Measurements from ENCODE around the gene LPIN2. TPM values are rescaled to one million over a fixed set of nuclear protein-coding genes. Genes with fewer than 3 reads are reported as not detected.

Gene LPIN2
- total and polyA plus RNA-seq, 2 of the 13 experiments (the other 11 are each of a cell fraction or from before 2014, with no cell fraction given) = 46.0 to 119 TPM

DNA sequence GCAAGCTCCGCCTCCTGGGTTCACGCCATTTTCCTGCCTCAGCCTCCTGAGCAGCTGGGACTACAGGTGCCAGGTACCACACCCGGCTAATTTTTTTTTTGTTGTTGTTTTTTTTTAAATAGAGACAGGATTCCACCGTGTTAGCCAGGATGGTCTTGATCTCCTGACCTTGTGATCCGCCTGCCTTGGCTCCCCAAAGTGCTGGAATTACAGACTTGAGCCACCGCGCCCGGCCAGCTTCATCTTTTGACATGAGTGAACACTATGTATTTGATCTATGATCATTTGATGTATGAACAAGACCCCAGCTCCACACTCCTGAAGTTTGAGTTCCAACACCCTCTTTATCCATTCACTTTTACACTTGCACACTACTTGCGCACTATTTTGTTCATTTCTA, 43.4 kb upstream of the LPIN2 start:
- H3K9me3 ChIP-seq (ENCODE audit: low read length) = no peaks in the 10 kb centered on the region
- ATAC-seq (no peak), FAIRE-seq (no peak), DNase-seq (ENCODE audit: low spot score) (no peak)
- intact Hi-C loops (cut with micrococcal nuclease; ENCODE audit: unreplicated experiment) = no loop called here
- WGBS (ENCODE audit: low lambda C conversion rate) = 96% methylated on average over 9 of the region's 9 CpGs
- H3K4me3 ChIP-seq (replicated peaks in 1 of 3; ENCODE audit: insufficient read depth in 1 of 3, low read depth in 2 of 3, low read length in 3 of 3) = no peak overlapping the region
- no peaks in the 10 kb centered on the region for H3K27me3 ChIP-seq (ENCODE audit: control insufficient read depth in 1 of 2, insufficient read depth in 2 of 2, low read length in 2 of 2)
- no peak overlapping the region for H3K9ac ChIP-seq (ENCODE audit: insufficient read depth, low read depth, low read length)
- no TSS peak for BruUV-seq (replicated peaks)
- ChIA-PET CTCF (ENCODE audit: low intra/inter-chr PET ratio, low total read pairs) (no interaction called here), POLR2A (interaction anchor here (1.2 kb wide), 1 partner anchor 42 kb away, joined by 3 read pairs; no protein-coding TSS in a partner anchor)
- H2AFZ ChIP-seq (ENCODE audit: low read length) = no peak overlapping the region
- TF ChIP-seq CENPT (CRISPR knock-in tag; IDR thresholded peaks at IDR 0.05; ENCODE audit: low read depth) = no peak
- TF ChIP-seq, protein P1, sequence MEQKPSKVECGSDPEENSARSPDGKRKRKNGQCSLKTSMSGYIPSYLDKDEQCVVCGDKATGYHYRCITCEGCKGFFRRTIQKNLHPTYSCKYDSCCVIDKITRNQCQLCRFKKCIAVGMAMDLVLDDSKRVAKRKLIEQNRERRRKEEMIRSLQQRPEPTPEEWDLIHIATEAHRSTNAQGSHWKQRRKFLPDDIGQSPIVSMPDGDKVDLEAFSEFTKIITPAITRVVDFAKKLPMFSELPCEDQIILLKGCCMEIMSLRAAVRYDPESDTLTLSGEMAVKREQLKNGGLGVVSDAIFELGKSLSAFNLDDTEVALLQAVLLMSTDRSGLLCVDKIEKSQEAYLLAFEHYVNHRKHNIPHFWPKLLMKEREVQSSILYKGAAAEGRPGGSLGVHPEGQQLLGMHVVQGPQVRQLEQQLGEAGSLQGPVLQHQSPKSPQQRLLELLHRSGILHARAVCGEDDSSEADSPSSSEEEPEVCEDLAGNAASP (CRISPR knock-in tag; IDR thresholded peaks at IDR 0.05; ENCODE audit: borderline replicate concordance) = no peak
- TF ChIP-seq ZKSCAN5 (CRISPR knock-in tag; IDR thresholded peaks at IDR 0.05) = no peak
- TF ChIP-seq ZNF296 (CRISPR knock-in tag; conservative IDR thresholded peaks at IDR 0.05) = no peak
- no peak for TF ChIP-seq TBL1XR1 (IDR thresholded peaks at IDR 0.05; ENCODE audit: borderline replicate concordance, low read length, partially characterized antibody)
- TF ChIP-seq ZNF10 (CRISPR knock-in tag; IDR thresholded peaks at IDR 0.05; ENCODE audit: borderline replicate concordance, low read depth) = no peak
- no peak for TF ChIP-seq HDAC1 (CRISPR knock-in tag; IDR thresholded peaks at IDR 0.05)
- no peak for TF ChIP-seq HOXA3 (CRISPR knock-in tag; IDR thresholded peaks at IDR 0.05)
- TF ChIP-seq PCBP1 (IDR thresholded peaks at IDR 0.05; ENCODE audit: borderline replicate concordance, low read depth, low read length) = no peak
- no peak for TF ChIP-seq ZFP36L2 (CRISPR knock-in tag; IDR thresholded peaks at IDR 0.05)
- no peak for TF ChIP-seq GFI1 (CRISPR knock-in tag; IDR thresholded peaks at IDR 0.05; ENCODE audit: borderline replicate concordance)
- TF ChIP-seq TMF1 (CRISPR knock-in tag; IDR thresholded peaks at IDR 0.05; ENCODE audit: low read depth) = no peak
- no peak for TF ChIP-seq ATF2 (CRISPR knock-in tag; IDR thresholded peaks at IDR 0.05)
- H3K36me3 ChIP-seq (replicated peaks in 1 of 2; ENCODE audit: control insufficient read depth in 1 of 2, insufficient read depth in 2 of 2, low read length in 2 of 2) = no peaks in the 10 kb centered on the region
- in situ Hi-C loops (cut with HindIII; ENCODE audit: extremely low pct_ligation_motif_present, low pct_unique_long_range_greater_than_20kb) = loop anchor here (25.0 kb wide), 1 partner anchor 406 kb away; the partner anchor contains the start of gene TGIF1
- H3K27ac ChIP-seq (ENCODE audit: extremely low read length, insufficient read depth, low read length) = no peak overlapping the region
- no peaks in the 10 kb centered on the region for H4K20me1 ChIP-seq (ENCODE audit: insufficient read depth, low read length)
- H3K79me2 ChIP-seq (ENCODE audit: insufficient read depth, low read length) = peaks cover under 1% of the 10 kb centered on the region
- H3K4me2 ChIP-seq (ENCODE audit: low read depth, low read length) = no peak overlapping the region
- peaks cover 99% of the 10 kb centered on the region for H3K4me1 ChIP-seq (ENCODE audit: insufficient read depth, low read length)

All from HepG2 (cell line).